ENCODE data around the gene GRIN3B.

GRIN3B gene

DNA sequence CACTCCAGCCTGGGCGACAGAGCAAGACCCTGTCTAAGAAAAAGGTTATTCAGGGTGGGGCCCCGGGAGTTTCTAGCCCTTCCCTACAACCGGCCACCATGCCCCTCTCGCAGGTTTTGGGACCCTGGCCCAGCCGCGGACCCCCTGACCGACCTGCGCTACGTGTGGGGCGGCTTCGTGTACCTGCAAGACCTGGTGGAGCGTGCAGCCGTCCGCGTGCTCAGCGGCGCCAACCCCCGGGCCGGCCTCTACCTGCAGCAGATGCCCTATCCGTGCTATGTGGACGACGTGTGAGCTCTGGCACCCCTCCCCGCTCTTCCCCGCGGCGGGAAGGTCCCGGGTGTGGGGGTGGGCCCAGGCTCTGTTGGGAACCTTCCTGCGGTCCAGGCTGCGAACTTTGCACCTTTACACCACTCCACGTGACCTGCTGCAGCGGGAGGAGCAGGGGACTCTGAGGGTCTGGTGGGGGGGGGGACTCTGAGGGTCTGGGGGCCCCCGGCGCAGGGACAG, 46.0 kb downstream of the GRIN3B start:
- no peak for DNase-seq

DNA sequence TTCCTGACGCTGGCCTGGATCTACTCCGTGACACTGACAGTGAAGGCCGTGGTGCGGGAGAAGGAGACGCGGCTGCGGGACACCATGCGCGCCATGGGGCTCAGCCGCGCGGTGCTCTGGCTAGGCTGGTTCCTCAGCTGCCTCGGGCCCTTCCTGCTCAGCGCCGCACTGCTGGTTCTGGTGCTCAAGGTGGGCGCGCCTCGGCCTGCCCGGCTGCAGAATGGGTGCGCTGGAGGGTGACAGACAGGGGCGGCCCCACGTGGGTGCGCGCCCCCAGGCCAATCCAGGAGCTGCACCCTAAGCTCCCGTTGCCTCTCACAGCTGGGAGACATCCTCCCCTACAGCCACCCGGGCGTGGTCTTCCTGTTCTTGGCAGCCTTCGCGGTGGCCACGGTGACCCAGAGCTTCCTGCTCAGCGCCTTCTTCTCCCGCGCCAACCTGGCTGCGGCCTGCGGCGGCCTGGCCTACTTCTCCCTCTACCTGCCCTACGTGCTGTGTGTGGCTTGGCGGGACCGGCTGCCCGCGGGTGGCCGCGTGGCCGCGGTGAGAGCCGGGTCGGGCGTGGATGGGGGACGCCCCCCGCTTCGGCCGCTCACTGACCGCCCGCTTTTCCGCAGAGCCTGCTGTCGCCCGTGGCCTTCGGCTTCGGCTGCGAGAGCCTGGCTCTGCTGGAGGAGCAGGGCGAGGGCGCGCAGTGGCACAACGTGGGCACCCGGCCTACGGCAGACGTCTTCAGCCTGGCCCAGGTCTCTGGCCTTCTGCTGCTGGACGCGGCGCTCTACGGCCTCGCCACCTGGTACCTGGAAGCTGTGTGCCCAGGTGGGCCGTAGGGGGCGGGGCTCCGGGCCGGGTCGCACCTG, 46.8 kb downstream of the GRIN3B start:
- no peak for DNase-seq

DNA sequence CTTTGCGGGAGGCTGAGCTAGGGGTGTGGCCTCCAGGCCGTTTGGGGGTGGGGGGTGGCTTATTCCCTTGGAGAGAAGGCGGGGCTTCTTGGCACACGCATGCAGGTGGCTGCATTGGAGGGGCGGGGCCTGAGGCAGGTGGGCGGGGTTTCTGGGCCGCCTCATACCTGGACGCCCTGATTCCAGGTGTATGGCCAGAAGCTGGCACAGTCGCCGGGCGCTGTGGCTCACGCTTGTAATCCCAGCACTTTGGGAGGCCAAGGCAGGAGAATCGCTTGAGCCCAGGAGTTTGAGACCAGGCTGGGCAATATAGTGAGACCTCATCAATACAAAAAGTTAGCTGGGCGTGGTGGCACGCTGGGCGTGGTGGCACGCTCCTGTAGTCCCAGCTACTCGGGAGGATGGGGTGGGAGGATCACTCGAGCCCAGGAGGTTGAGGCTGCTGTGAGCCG, 47.5 kb downstream of the GRIN3B start:
- no peak for DNase-seq

GRCh38 chr19:1049106-1049505, 48.9 kb downstream of the GRIN3B start:
- DNase-seq, result no peak

DNA sequence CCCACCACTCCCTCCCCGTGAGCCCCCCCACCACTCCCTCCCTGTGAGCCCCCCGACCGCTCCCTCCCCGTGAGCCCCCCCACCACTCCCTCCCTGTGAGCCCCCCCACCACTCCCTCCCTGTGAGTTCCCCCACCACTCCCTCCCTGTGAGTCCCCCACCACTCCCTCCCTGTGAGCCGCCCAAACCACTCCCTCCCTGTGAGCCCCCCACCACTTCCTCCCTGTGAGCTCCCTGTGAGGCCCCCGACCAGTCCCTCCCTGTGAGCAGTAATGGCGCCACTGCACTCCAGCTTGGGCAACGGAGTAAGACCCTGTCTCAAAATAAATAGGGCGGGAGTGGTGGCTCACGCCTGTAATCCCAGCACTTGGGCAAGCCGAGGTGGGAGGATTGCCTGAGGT, 49.6 kb downstream of the GRIN3B start:
- DNase-seq, result no peak

- no peak for DNase-seq
Observed at GRCh38 chr19:1050989-1051788, 51.0 kb downstream of the GRIN3B start.

DNA sequence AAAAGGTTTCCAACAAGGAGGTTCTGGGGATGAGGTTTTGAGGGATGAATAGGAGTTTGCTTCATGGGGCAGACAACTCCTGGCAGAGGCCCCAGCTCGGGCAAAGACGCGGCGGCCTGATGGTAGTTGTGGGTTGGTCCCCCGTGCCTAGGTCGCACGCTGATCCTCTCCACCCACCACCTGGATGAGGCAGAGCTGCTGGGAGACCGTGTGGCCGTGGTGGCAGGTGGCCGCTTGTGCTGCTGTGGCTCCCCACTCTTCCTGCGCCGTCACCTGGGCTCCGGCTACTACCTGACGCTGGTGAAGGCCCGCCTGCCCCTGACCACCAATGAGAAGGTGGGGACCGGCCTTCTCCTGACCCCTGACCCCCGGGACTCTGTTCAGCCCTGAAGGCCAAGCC, 51.6 kb downstream of the GRIN3B start:
- DNase-seq, result no peak

GRCh38 chr19:1052349-1052975, 52.2 kb downstream of the GRIN3B start:
- no peak for DNase-seq

- no peak for DNase-seq
Observed at GRCh38 chr19:1053176-1054101, 53.2 kb downstream of the GRIN3B start.

GRCh38 chr19:1054102-1055027, 54.1 kb downstream of the GRIN3B start:
- DNase-seq, result no peak

DNA sequence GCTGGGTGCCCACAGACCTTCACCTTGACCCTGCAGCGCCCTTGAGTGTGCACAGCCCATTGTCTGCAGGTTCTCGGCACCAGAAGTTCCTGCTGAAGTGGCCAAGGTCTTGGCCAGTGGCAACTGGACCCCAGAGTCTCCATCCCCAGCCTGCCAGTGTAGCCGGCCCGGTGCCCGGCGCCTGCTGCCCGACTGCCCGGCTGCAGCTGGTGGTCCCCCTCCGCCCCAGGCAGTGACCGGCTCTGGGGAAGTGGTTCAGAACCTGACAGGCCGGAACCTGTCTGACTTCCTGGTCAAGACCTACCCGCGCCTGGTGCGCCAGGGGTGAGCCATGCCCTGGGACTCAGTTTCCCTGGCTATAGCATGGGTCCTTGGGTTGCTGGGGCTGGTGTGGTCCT, 54.8 kb downstream of the GRIN3B start:
- DNase-seq, result no peak

GRCh38 chr19:1055886-1056620, 55.8 kb downstream of the GRIN3B start:
- no peak for DNase-seq

DNA sequence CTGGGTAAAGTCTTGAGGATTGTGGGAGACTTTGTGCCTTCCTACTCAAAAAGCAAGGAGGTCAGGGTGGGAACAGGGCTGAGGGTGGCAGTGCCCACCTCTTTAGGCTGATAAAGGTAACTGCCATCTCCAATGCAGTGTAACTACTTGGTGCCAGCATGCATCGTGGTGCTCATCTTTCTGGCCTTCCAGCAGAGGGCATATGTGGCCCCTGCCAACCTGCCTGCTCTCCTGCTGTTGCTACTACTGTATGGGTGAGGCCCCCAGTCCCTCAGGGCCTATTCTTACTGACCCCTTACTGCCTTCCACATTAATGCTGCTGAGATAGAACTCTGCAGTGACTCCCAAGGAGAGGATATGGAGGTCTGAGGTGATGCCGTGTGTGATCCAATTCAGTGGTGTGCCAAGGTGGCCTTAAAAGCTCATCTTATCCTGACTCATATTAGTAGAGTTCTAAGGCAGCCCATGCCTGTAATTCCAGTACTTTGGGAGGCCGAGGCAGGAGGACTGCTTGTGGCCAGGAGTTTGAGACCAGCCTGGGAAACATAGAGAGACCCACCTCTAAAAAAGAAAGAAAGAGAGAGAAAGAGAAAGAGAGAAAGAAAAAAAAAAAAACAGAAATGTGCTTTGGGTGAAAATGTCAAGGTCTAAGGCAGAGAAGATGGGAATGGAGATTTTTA, 57.1 kb downstream of the GRIN3B start:
- DNase-seq, result peak; percentile 19

DNA sequence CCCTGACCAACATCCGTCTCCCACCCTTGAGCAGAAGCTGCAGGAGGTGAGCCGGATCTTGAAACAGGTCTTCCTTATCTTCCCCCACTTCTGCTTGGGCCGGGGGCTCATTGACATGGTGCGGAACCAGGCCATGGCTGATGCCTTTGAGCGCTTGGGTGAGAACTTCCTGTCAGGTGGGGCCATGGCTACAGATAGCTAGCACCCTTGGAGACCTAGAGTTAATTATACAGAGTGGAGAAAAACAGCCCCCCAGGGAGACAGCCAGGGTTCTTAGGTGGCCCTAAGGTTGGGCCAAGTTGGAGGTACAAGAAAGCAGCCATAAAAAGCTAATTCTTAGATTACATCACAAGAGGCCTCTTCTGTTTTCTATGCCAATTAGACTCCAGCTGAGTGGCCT, 57.9 kb downstream of the GRIN3B start:
- DNase-seq, result no peak

Data from NCI-H1092 treated with DMSO at 0.1 percent for 48 hours (cell line).